ENCODE data around the gene COPS7B.

The COPS7B gene

GRCh38 chr2:231856959-231857358 lies 70.7 kb downstream of the COPS7B start:
- no peak for ATAC-seq
- TF ChIP-seq, protein P1, sequence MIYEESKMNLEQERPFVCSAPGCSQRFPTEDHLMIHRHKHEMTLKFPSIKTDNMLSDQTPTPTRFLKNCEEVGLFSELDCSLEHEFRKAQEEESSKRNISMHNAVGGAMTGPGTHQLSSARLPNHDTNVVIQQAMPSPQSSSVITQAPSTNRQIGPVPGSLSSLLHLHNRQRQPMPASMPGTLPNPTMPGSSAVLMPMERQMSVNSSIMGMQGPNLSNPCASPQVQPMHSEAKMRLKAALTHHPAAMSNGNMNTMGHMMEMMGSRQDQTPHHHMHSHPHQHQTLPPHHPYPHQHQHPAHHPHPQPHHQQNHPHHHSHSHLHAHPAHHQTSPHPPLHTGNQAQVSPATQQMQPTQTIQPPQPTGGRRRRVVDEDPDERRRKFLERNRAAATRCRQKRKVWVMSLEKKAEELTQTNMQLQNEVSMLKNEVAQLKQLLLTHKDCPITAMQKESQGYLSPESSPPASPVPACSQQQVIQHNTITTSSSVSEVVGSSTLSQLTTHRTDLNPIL (CRISPR knock-in tag; IDR thresholded peaks at IDR 0.05; ENCODE audit: low read depth) = no peak
- TF ChIP-seq TSHZ2 (CRISPR knock-in tag; IDR thresholded peaks at IDR 0.05) = no peak
- TF ChIP-seq OSR1 (CRISPR knock-in tag; IDR thresholded peaks at IDR 0.05) = no peak
- no peak for TF ChIP-seq ARNTL (CRISPR knock-in tag; IDR thresholded peaks at IDR 0.05; ENCODE audit: borderline replicate concordance, low read depth)
- TF ChIP-seq ZNF70 (CRISPR knock-in tag; IDR thresholded peaks at IDR 0.05) = no peak
- TF ChIP-seq ZFP3 (CRISPR knock-in tag; IDR thresholded peaks at IDR 0.05) = no peak
- TF ChIP-seq, protein P2, sequence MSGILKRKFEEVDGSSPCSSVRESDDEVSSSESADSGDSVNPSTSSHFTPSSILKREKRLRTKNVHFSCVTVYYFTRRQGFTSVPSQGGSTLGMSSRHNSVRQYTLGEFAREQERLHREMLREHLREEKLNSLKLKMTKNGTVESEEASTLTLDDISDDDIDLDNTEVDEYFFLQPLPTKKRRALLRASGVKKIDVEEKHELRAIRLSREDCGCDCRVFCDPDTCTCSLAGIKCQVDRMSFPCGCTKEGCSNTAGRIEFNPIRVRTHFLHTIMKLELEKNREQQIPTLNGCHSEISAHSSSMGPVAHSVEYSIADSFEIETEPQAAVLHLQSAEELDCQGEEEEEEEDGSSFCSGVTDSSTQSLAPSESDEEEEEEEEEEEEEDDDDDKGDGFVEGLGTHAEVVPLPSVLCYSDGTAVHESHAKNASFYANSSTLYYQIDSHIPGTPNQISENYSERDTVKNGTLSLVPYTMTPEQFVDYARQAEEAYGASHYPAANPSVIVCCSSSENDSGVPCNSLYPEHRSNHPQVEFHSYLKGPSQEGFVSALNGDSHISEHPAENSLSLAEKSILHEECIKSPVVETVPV (CRISPR knock-in tag; IDR thresholded peaks at IDR 0.05) = no peak
- TF ChIP-seq ESRRG (CRISPR knock-in tag; IDR thresholded peaks at IDR 0.05) = no peak
- TF ChIP-seq ZFP30 (CRISPR knock-in tag; IDR thresholded peaks at IDR 0.05) = no peak
- TF ChIP-seq GLIS3 (CRISPR knock-in tag; IDR thresholded peaks at IDR 0.05) = no peak
- TF ChIP-seq, protein P3, sequence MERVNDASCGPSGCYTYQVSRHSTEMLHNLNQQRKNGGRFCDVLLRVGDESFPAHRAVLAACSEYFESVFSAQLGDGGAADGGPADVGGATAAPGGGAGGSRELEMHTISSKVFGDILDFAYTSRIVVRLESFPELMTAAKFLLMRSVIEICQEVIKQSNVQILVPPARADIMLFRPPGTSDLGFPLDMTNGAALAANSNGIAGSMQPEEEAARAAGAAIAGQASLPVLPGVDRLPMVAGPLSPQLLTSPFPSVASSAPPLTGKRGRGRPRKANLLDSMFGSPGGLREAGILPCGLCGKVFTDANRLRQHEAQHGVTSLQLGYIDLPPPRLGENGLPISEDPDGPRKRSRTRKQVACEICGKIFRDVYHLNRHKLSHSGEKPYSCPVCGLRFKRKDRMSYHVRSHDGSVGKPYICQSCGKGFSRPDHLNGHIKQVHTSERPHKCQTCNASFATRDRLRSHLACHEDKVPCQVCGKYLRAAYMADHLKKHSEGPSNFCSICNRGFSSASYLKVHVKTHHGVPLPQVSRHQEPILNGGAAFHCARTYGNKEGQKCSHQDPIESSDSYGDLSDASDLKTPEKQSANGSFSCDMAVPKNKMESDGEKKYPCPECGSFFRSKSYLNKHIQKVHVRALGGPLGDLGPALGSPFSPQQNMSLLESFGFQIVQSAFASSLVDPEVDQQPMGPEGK (CRISPR knock-in tag; IDR thresholded peaks at IDR 0.05; ENCODE audit: borderline replicate concordance) = no peak
- TF ChIP-seq TOX (CRISPR knock-in tag; IDR thresholded peaks at IDR 0.05; ENCODE audit: borderline replicate concordance) = no peak
- no peak for TF ChIP-seq ZC3H10 (CRISPR knock-in tag; IDR thresholded peaks at IDR 0.05)
- no peak for TF ChIP-seq ISL1 (CRISPR knock-in tag; IDR thresholded peaks at IDR 0.05)
- no peak for TF ChIP-seq POU6F1 (CRISPR knock-in tag; IDR thresholded peaks at IDR 0.05; ENCODE audit: borderline replicate concordance, low read depth)
- no peak for TF ChIP-seq ZNF8 (CRISPR knock-in tag; IDR thresholded peaks at IDR 0.05)
- no peak for TF ChIP-seq CSDC2 (CRISPR knock-in tag; IDR thresholded peaks at IDR 0.05)
